Vagina (tissue), 2 donors: ENCODE results near the gene TEX51.

Source experiments
- POLR2A ChIP-seq, 2 donors: fragments of 450-650 bp; IDR thresholded peaks; one replicate each; pipeline ENCODE4 v1.6.1; 2017; ENCODE audit warnings: antibody characterized with exemption in 2 of 2, mild to moderate bottlenecking in 2 of 2, moderate library complexity in 2 of 2
- TF ChIP-seq, protein P1 (sequence below), 3 experiments: fragments of 450-650 bp in 2 of 3; fragments of 200-600 bp in 1 of 3; sonication (generic) in 1 of 3; IDR thresholded peaks; one replicate each; pipeline ENCODE4 v1.5.1; 2017 to 2019; ENCODE audit warnings: antibody characterized with exemption in 3 of 3, mild to moderate bottlenecking in 2 of 3, moderate library complexity in 2 of 3

DNA sequence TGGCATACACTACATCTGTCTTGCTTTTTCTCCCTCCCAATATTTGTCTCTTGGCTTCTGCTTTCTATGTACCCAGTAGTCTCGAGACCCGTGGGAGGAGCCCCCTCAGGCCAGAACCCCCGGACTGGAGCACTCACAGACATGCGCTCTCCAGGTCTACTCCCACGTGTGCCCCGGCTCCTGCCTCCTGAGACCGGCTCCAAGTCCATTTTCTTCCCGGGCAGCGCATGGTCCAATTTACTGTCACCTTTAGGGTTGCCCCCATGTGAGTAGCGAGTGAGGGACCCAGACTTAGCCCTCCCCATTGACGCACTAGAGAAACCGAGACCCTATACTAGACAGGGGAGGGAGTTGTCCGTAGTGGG, 11.8 kb upstream of the TEX51 start:
- TF ChIP-seq, protein P1, sequence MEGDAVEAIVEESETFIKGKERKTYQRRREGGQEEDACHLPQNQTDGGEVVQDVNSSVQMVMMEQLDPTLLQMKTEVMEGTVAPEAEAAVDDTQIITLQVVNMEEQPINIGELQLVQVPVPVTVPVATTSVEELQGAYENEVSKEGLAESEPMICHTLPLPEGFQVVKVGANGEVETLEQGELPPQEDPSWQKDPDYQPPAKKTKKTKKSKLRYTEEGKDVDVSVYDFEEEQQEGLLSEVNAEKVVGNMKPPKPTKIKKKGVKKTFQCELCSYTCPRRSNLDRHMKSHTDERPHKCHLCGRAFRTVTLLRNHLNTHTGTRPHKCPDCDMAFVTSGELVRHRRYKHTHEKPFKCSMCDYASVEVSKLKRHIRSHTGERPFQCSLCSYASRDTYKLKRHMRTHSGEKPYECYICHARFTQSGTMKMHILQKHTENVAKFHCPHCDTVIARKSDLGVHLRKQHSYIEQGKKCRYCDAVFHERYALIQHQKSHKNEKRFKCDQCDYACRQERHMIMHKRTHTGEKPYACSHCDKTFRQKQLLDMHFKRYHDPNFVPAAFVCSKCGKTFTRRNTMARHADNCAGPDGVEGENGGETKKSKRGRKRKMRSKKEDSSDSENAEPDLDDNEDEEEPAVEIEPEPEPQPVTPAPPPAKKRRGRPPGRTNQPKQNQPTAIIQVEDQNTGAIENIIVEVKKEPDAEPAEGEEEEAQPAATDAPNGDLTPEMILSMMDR (IDR thresholded peaks at IDR 0.05): no peak
- no peak for TF ChIP-seq POLR2A (IDR thresholded peaks at IDR 0.05)
